ENCODE data around the gene DACT2.

The DACT2 gene

DNA sequence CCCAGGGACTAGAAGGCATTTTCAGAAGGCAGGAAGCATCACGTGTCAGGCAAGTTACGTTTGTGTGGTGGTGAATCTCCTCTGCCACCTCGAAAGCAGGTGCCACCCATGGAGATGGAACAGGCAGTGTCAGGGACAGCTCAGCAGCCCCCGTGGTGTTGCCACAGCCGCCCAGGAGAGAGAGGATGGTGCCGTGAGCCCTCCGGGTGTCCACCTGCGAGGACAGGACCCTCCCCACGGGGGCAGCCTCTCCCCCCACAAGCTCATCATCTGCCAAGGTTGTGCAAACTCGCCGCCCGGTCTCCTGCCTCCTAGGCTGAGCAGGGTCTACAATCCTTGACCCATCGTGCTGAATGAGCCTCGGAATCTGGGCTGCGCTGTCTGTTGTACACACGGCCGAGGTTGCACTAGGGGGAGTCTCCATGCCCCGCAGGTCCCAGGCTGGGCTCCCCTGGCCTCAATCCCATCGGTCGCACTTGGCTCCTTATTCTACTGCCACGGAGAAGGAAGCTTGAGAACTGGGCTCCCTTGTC, 40.1 kb downstream of the DACT2 start:
- no peak for DNase-seq (ENCODE audit: low spot score in 2 of 2)
- no peaks in the 10 kb centered on the region for H3K9me3 Mint-ChIP-seq
- ATAC-seq (replicated peaks; ENCODE audit: extremely low read depth, poor library complexity, severe bottlenecking): no peak
- H3K4me3 Mint-ChIP-seq: no peak overlapping the region
- H3K27ac Mint-ChIP-seq (ENCODE audit: low read depth): no peak overlapping the region
- peaks cover 66% of the 10 kb centered on the region for H3K27me3 Mint-ChIP-seq
- no peaks in the 10 kb centered on the region for H3K4me1 Mint-ChIP-seq
- peaks cover 2% of the 10 kb centered on the region for H3K36me3 Mint-ChIP-seq (ENCODE audit: insufficient read depth)

- ATAC-seq (replicated peaks; ENCODE audit: extremely low read depth, poor library complexity, severe bottlenecking): no peak
- Mint-ChIP-seq H3K36me3 (ENCODE audit: insufficient read depth) (peaks cover 2% of the 10 kb centered on the region), H3K27me3 (peaks cover 66% of the 10 kb centered on the region), H3K4me1 (no peaks in the 10 kb centered on the region), H3K27ac (ENCODE audit: low read depth) (no peak overlapping the region), H3K4me3 (no peak overlapping the region), H3K9me3 (no peaks in the 10 kb centered on the region)
- no peak for DNase-seq (ENCODE audit: low spot score in 2 of 2)
These were observed 40.7 kb downstream of the DACT2 start for GRCh38 chr6:168278904-168279303.

- Mint-ChIP-seq H3K4me1 (no peaks in the 10 kb centered on the region), H3K27ac (ENCODE audit: low read depth) (no peak overlapping the region), H3K4me3 (no peak overlapping the region), H3K9me3 (no peaks in the 10 kb centered on the region), H3K27me3 (peaks cover 50% of the 10 kb centered on the region), H3K36me3 (ENCODE audit: insufficient read depth) (peaks cover 2% of the 10 kb centered on the region)
- no peak for DNase-seq (ENCODE audit: low spot score in 2 of 2)
- ATAC-seq (replicated peaks; ENCODE audit: extremely low read depth, poor library complexity, severe bottlenecking): no peak
These were observed 42.3 kb downstream of the DACT2 start for GRCh38 chr6:168277274-168277669.

DNA sequence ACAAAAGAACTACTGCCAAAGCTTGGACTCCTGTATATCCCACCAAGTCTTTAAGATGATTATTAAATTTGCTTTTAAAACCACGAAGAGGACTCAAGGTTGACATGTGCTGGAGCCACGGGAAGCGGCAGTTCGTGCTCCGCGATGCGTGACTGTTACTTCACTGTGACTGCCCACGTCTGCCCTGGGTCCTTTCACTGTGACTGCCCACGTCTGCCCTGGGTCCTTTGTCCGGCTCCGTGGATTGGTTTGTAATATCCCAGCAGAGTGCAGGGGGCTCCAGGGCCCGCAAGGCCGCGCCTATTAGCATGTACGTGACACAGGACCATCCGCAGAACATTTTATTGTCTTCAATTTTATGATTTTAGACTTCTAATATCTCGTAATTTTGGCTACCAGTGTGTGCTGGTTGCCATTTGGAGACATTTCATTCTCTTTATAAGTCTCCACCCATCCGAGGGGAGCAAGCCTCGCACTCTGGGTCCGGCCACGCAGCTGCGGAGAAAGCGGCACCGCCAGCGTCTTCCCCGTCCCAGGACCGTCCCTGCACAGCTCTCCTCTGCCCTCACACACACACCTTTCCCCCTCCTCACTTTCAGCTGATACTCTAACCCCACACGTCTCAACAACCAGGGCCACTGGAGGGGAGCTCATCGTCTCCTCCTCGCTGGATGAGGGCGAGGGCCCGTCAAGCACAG, 42.9 kb downstream of the DACT2 start:
- peaks cover 2% of the 10 kb centered on the region for H3K36me3 Mint-ChIP-seq (ENCODE audit: insufficient read depth)
- DNase-seq (ENCODE audit: low spot score in 2 of 2): no peak
- no peak overlapping the region for H3K27ac Mint-ChIP-seq (ENCODE audit: low read depth)
- H3K27me3 Mint-ChIP-seq: peaks cover 45% of the 10 kb centered on the region
- no peak overlapping the region for H3K4me3 Mint-ChIP-seq
- no peaks in the 10 kb centered on the region for H3K9me3 Mint-ChIP-seq
- no peak for ATAC-seq (replicated peaks; ENCODE audit: extremely low read depth, poor library complexity, severe bottlenecking)
- no peaks in the 10 kb centered on the region for H3K4me1 Mint-ChIP-seq

- Mint-ChIP-seq H3K27ac (ENCODE audit: low read depth) (no peak overlapping the region), H3K4me3 (no peak overlapping the region), H3K4me1 (no peaks in the 10 kb centered on the region), H3K36me3 (ENCODE audit: insufficient read depth) (no peaks in the 10 kb centered on the region), H3K27me3 (peaks cover 44% of the 10 kb centered on the region), H3K9me3 (no peaks in the 10 kb centered on the region)
- DNase-seq (ENCODE audit: low spot score in 2 of 2): no peak
- ATAC-seq (replicated peaks; ENCODE audit: extremely low read depth, poor library complexity, severe bottlenecking): no peak
These were observed 44.4 kb downstream of the DACT2 start for GRCh38 chr6:168275168-168275567.

DNA sequence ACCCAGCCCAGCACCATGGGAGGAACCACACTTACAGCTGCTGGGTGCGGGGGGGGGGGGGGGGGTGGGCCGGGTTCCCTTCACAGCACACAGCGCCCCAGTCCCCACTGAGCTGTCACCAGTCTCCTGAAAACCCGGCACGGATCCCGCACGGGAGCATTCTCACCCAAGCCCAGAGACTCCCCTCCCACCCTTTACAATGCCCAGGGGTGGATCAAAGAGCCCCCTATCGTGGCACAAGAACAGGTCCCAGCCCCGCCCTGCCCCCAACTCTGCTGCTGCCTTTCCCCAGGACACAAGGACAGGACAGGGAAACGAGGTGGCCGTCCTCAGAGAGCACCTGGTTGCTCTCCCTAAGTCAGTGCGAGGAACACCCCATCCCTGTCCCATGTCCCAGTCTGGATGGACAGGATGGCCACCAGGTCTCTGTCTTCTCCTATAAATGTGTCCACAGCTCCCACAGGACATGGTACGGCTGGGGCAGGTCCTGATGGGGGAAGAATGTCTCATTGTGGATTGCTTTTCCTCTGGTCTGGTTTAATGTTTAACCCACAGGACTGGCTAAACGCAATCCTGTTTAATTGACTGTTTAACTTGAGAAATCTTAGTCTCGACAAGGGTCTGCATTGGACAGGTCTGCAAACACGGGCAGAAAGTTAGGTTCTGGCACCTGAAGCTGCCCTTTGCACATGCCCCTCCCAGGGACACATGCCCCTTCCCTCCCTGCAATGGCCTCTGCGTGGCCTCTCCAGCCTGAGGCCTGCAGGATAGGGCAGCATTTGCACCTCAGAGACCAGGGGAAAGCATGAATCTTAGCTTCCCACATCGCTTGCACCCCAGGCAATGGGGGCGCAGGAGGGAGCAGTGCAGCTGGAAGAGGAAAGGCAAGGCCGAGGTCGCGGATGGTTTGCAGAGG, 45.3 kb downstream of the DACT2 start:
- H3K4me3 Mint-ChIP-seq: no peak overlapping the region
- ATAC-seq (replicated peaks; ENCODE audit: extremely low read depth, poor library complexity, severe bottlenecking): no peak

DNA sequence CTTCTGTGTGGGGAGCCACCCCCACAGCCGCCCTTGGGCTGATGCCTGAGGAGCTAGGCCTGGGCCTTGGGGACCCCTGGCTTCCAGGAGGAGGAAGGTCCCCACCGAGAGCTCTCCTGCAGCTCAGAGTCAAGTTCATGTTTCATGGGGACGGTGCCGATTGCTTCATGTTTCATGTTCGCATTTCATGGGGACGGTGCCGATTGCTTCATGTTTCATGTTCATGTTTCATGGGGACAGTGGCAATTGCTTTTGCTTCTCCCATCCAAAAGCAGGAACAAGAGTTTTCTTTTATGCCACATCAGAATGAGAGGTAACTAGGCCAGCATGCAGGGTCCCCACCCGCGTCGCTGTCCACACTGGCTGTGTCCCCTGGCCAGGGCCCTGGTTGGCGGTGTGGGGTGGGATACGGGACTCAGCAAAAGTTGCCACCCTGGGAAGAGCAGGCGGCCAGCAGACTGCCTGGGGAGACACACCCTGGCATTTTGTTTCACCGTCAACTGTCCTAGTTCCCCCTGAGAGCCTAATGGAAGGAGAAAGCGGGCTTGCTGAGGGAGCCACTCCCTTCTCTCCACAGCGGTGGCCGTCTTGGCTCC, 46.0 kb downstream of the DACT2 start:
- no peak for DNase-seq (ENCODE audit: low spot score in 2 of 2)
- no peak for ATAC-seq (replicated peaks; ENCODE audit: extremely low read depth, poor library complexity, severe bottlenecking)
- Mint-ChIP-seq H3K9me3 (no peaks in the 10 kb centered on the region), H3K4me1 (no peaks in the 10 kb centered on the region), H3K27me3 (peaks cover 44% of the 10 kb centered on the region), H3K27ac (ENCODE audit: low read depth) (no peak overlapping the region), H3K36me3 (ENCODE audit: insufficient read depth) (no peaks in the 10 kb centered on the region), H3K4me3 (no peak overlapping the region)

More for the DNA sequence above, 45.3 kb downstream of the DACT2 start:
- Mint-ChIP-seq H3K27me3 (peaks cover 44% of the 10 kb centered on the region), H3K9me3 (no peaks in the 10 kb centered on the region), H3K36me3 (ENCODE audit: insufficient read depth) (no peaks in the 10 kb centered on the region), H3K27ac (ENCODE audit: low read depth) (no peak overlapping the region), H3K4me1 (no peaks in the 10 kb centered on the region)
- no peak for DNase-seq (ENCODE audit: low spot score in 2 of 2)

- ATAC-seq (replicated peaks; ENCODE audit: extremely low read depth, poor library complexity, severe bottlenecking) (no peak), DNase-seq (ENCODE audit: low spot score in 2 of 2) (no peak)
- Mint-ChIP-seq H3K4me1 (no peaks in the 10 kb centered on the region), H3K9me3 (no peaks in the 10 kb centered on the region), H3K36me3 (ENCODE audit: insufficient read depth) (no peaks in the 10 kb centered on the region), H3K27me3 (peaks cover 37% of the 10 kb centered on the region), H3K4me3 (no peak overlapping the region), H3K27ac (ENCODE audit: low read depth) (no peak overlapping the region)
These were observed 46.9 kb downstream of the DACT2 start for GRCh38 chr6:168272415-168273325.

DNA sequence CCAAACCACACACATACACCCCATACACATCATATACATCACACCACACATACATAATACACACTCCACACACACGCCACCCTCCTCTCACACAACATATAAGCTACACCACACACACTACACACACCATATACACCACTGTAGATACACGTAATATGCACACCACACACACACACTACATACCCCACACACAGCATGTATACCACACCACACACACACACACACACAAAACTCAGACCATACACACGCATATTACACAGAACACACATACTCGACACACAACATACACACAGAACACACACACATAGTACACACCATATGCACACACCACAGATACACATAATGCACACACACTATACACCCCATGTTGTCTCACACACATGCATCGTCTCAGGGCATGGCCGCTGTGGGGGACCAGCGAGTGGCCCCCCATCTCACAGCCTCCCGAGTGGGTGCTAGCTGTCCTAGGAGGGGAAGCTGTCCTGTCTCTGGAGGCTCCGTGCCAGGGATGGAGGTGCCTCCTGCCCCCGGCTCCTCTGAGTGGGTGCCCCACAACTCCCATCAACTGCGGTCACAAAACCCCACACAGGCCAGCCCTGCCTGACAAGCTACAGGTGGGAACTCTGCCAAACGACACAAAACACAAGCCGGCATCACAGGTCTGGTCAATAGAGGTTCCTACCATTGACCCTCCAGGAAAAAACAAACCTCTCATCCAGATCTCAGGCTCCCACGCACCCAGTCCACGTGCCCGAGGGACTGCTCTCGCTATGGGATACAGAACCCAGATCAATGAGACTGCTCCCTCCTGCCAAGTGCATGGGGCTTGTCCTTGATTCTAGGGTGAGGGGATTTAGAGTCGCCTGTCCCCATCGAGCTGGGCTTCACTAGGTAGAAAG, 49.1 kb downstream of the DACT2 start:
- no peak overlapping the region for H3K4me3 Mint-ChIP-seq

GRCh38 chr6:168269455-168270243, 49.9 kb downstream of the DACT2 start:
- no peaks in the 10 kb centered on the region for H3K9me3 Mint-ChIP-seq
- H3K4me3 Mint-ChIP-seq: no peak overlapping the region
- no peaks in the 10 kb centered on the region for H3K36me3 Mint-ChIP-seq (ENCODE audit: insufficient read depth)
- H3K27me3 Mint-ChIP-seq: peaks cover 8% of the 10 kb centered on the region
- H3K4me1 Mint-ChIP-seq: no peaks in the 10 kb centered on the region
- ATAC-seq (replicated peaks; ENCODE audit: extremely low read depth, poor library complexity, severe bottlenecking) (no peak), DNase-seq (ENCODE audit: low spot score in 2 of 2) (no peak)
- H3K27ac Mint-ChIP-seq (ENCODE audit: low read depth): no peak overlapping the region

More for the DNA sequence above, 49.1 kb downstream of the DACT2 start:
- H3K4me1 Mint-ChIP-seq: no peaks in the 10 kb centered on the region
- H3K36me3 Mint-ChIP-seq (ENCODE audit: insufficient read depth): no peaks in the 10 kb centered on the region
- peaks cover 16% of the 10 kb centered on the region for H3K27me3 Mint-ChIP-seq
- no peaks in the 10 kb centered on the region for H3K9me3 Mint-ChIP-seq
- ATAC-seq (replicated peaks; ENCODE audit: extremely low read depth, poor library complexity, severe bottlenecking) (no peak), DNase-seq (ENCODE audit: low spot score in 2 of 2) (no peak)
- H3K27ac Mint-ChIP-seq (ENCODE audit: low read depth): no peak overlapping the region

GRCh38 chr6:168268755-168269154, 50.8 kb downstream of the DACT2 start:
- H3K36me3 Mint-ChIP-seq (ENCODE audit: insufficient read depth): no peaks in the 10 kb centered on the region
- DNase-seq (ENCODE audit: low spot score in 2 of 2): no peak
- ATAC-seq (replicated peaks; ENCODE audit: extremely low read depth, poor library complexity, severe bottlenecking): no peak
- H3K27ac Mint-ChIP-seq (ENCODE audit: low read depth): no peak overlapping the region
- H3K4me1 Mint-ChIP-seq: no peaks in the 10 kb centered on the region
- H3K27me3 Mint-ChIP-seq: peaks cover 8% of the 10 kb centered on the region
- H3K9me3 Mint-ChIP-seq: no peaks in the 10 kb centered on the region
- H3K4me3 Mint-ChIP-seq: no peak overlapping the region

Data from central memory CD8-positive, alpha-beta T cell (primary cell).